Measurements from ENCODE around the gene BACH2. TPM values are rescaled to one million over a fixed set of nuclear protein-coding genes. Genes with fewer than 3 reads are reported as not detected.
A peak's percentile ranks its signal among the peaks of the same experiment; 100 is the strongest.
"Not testable (repeated sequence)": the region's sequence is repeated elsewhere in the genome, so short reads cannot be mapped to it uniquely, and the experiment has no call there.

BACH2 gene
- total RNA-seq, 2 donors from 2014 or later, result 0.52 to 1.2 TPM

GRCh38 chr6:90285042-90285481 lies 11.6 kb downstream of the BACH2 start:
- no peak overlapping the region for H3K4me3 ChIP-seq
- H3K36me3 ChIP-seq, result no peaks in the 10 kb centered on the region
- H3K27ac ChIP-seq, result peak overlapping the region; percentile 10
- DNase-seq, result no peak
- H3K9me3 ChIP-seq, result no peaks in the 10 kb centered on the region
- peak overlapping the region in 1 of 2 donors; percentile 29 for H3K9ac ChIP-seq (ENCODE audit: low read depth in 2 of 2, low read length in 2 of 2)
- H3K4me1 ChIP-seq, result no peaks in the 10 kb centered on the region
- no peaks in the 10 kb centered on the region for H3K27me3 ChIP-seq
- TF ChIP-seq CTCF (IDR thresholded peaks at IDR 0.05), result no peak
- intact Hi-C loops (cut with DNase I), result loop anchor here (5.0 kb wide), 2 partner anchors 107 to 313 kb away; no protein-coding TSS in a partner anchor

DNA sequence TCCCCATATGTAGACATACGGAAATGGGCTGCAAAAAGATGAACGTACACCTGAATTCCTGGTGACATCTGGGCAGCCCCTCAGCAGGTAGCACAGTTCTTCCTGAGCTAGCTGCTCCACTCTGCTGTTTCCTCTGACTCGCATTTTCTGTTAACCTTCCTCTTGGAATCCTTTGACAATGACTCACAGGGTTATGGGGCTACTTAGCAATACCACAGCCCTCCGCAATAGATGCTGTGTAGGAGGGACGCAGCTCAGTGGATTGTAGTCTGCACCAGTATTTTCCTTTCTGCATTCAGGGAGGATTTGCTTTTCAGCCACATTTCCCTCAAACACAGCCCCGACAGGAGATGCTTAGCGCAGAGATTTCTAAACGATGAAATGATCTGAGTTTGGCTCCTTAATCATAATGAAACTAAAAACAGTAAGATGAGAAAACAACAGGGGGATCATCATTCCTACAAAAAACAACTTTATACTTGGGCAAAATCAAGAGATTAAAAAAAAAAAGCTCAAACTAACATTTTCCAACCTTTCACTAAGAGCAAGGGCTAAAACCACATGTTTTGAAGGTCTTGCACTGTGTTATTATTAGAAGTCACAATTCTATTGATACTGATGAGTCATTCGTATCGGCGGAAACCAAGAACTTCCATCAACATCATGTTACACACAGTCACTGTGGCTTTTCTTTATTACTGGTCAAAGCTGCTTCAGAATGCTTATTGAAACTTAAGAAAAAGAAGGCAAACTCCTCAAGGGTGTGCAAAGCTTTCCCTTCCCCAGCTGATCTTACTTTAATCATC lies 12.2 kb downstream of the BACH2 start:
- H3K4me3 ChIP-seq, result no peak overlapping the region

DNA sequence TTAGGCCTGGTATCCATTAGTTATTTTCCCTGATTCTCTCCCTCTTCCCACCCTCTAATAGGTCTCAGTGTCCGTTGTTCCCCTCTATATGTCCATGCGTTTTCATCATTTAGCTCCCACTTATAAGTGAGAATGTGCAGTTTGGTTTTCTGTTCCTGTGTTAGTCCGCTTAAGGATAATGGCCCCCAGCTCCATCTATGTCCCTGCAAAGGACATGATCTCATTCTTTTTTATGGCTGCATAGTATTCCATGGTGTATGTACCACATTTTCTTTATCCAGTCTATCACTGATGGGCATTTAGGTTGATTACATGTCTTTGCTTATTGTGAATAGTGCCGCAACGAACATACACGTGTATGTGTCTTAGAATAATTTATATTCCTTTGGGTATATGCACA lies 14.4 kb downstream of the BACH2 start:
- H3K9me3 ChIP-seq; H3K4me3 ChIP-seq; H3K27ac ChIP-seq; DNase-seq; H3K27me3 ChIP-seq; H3K36me3 ChIP-seq; intact Hi-C loops (cut with DNase I); H3K9ac ChIP-seq (ENCODE audit: low read depth in 2 of 2, low read length in 2 of 2); H3K4me1 ChIP-seq: not testable (repeated sequence)

More for the DNA sequence above, 12.2 kb downstream of the BACH2 start:
- Histone ChIP-seq H3K9ac (ENCODE audit: low read depth in 2 of 2, low read length in 2 of 2) (peak overlapping the region in 1 of 2 donors; percentile 29), H3K4me1 (no peaks in the 10 kb centered on the region), H3K27me3 (no peaks in the 10 kb centered on the region), H3K9me3 (no peaks in the 10 kb centered on the region), H3K27ac (no peak overlapping the region), H3K36me3 (no peaks in the 10 kb centered on the region)
- no peak for TF ChIP-seq CTCF (IDR thresholded peaks at IDR 0.05)
- DNase-seq, result no peak
- intact Hi-C loops (cut with DNase I), result loop anchor here (5.0 kb wide), 2 partner anchors 108 to 312 kb away; no protein-coding TSS in a partner anchor

DNA sequence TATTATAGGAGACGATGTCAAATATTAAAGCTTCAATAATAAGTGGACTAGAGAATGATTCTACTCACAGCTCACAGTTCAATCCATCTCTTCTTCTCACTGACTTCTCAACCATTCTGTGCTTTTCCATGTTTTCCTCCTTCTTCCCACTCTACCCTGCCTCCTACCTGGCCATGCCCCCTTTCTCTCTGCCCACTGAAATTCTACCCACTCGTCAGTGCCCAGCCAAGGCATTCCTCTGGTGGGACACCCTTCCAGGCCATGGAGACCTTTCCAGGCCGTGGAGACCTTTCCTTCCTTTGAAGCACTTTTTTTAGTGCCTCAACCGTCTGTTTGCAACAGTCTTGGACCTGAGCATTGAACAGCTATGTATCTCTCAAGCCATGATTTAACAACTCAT lies 18.5 kb downstream of the BACH2 start:
- no peak for DNase-seq
- no peaks in the 10 kb centered on the region for H3K4me1 ChIP-seq
- TF ChIP-seq CTCF (IDR thresholded peaks at IDR 0.05), result no peak
- H3K27ac ChIP-seq, result no peak overlapping the region
- no peak overlapping the region for H3K4me3 ChIP-seq
- H3K9ac ChIP-seq (ENCODE audit: low read depth in 2 of 2, low read length in 2 of 2), result no peak overlapping the region
- no peaks in the 10 kb centered on the region for H3K27me3 ChIP-seq
- no peaks in the 10 kb centered on the region for H3K36me3 ChIP-seq
- intact Hi-C loops (cut with DNase I), result no loop called here
- H3K9me3 ChIP-seq, result no peaks in the 10 kb centered on the region

GRCh38 chr6:90277302-90278011 lies 19.2 kb downstream of the BACH2 start:
- Histone ChIP-seq H3K9me3 (no peaks in the 10 kb centered on the region), H3K27me3 (no peaks in the 10 kb centered on the region), H3K36me3 (no peaks in the 10 kb centered on the region), H3K9ac (ENCODE audit: low read depth in 2 of 2, low read length in 2 of 2) (no peak overlapping the region), H3K27ac (no peak overlapping the region), H3K4me3 (no peak overlapping the region), H3K4me1 (no peaks in the 10 kb centered on the region)
- intact Hi-C loops (cut with DNase I), result no loop called here
- TF ChIP-seq CTCF (IDR thresholded peaks at IDR 0.05), result no peak
- no peak for DNase-seq
